ENCODE results near the gene SMIM20.

GRCh38 chr4:25905371-25905770 is 8.6 kb upstream of the SMIM20 start:
- TF ChIP-seq CTCF (IDR thresholded peaks at IDR 0.05; ENCODE audit: low read depth, low read length, missing input control) (no peak), TAF1 (conservative IDR thresholded peaks at IDR 0.05) (no peak), MAX (IDR thresholded peaks at IDR 0.05) (no peak), RAD21 (IDR thresholded peaks at IDR 0.05) (no peak), EGR1 (IDR thresholded peaks at IDR 0.05; ENCODE audit: low read depth in 2 of 2) (no peak), SP1 (IDR thresholded peaks at IDR 0.05) (no peak), RXRA (IDR thresholded peaks at IDR 0.05) (no peak), YY1 (IDR thresholded peaks at IDR 0.05) (no peak), GABPA (IDR thresholded peaks at IDR 0.05 in 1 of 2, conservative IDR thresholded peaks at IDR 0.05 in 1 of 2) (no peak), REST (IDR thresholded peaks at IDR 0.05) (no peak), JUND (IDR thresholded peaks at IDR 0.05) (no peak), ATF3 (IDR thresholded peaks at IDR 0.05) (no peak), HNF4A (conservative IDR thresholded peaks at IDR 0.05) (no peak), ZBTB33 (IDR thresholded peaks at IDR 0.05) (no peak)

Data from liver (tissue), 3 donors.